Left lobe of liver (tissue), 2 donors: Measurements from ENCODE around the gene COG1. TPM values are rescaled to one million over a fixed set of nuclear protein-coding genes. Genes with fewer than 3 reads are reported as not detected.
A peak's percentile ranks its signal among the peaks of the same experiment; 100 is the strongest.
"Not testable (repeated sequence)": the region's sequence is repeated elsewhere in the genome, so short reads cannot be mapped to it uniquely, and the experiment has no call there.

Experiments
- ATAC-seq: fragments of 200-7000 bp; cut with Tn5 transposase; one replicate; pipeline ENCODE4 v1.9.1; 2020; ENCODE audit warnings: mild to moderate bottlenecking, moderate library complexity
- DNase-seq: peaks from one replicate; pipeline ENCODE4 v3.0.0-alpha.2; 2020; ENCODE audit warnings: low spot score
- total RNA-seq: library from RNA; stranded (reverse); gene quantifications from one replicate; pipeline ENCODE4 v1.2.1, GENCODE V29; 2021
- donor health status: DM: no; HTN: no; CAD: no; lungs with moderate emphysema.
- donor health status: DM: no; HTN: yes; CAD: no.

COG1 gene, protein sequence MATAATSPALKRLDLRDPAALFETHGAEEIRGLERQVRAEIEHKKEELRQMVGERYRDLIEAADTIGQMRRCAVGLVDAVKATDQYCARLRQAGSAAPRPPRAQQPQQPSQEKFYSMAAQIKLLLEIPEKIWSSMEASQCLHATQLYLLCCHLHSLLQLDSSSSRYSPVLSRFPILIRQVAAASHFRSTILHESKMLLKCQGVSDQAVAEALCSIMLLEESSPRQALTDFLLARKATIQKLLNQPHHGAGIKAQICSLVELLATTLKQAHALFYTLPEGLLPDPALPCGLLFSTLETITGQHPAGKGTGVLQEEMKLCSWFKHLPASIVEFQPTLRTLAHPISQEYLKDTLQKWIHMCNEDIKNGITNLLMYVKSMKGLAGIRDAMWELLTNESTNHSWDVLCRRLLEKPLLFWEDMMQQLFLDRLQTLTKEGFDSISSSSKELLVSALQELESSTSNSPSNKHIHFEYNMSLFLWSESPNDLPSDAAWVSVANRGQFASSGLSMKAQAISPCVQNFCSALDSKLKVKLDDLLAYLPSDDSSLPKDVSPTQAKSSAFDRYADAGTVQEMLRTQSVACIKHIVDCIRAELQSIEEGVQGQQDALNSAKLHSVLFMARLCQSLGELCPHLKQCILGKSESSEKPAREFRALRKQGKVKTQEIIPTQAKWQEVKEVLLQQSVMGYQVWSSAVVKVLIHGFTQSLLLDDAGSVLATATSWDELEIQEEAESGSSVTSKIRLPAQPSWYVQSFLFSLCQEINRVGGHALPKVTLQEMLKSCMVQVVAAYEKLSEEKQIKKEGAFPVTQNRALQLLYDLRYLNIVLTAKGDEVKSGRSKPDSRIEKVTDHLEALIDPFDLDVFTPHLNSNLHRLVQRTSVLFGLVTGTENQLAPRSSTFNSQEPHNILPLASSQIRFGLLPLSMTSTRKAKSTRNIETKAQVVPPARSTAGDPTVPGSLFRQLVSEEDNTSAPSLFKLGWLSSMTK
- total RNA-seq: 20.1 TPM

DNA sequence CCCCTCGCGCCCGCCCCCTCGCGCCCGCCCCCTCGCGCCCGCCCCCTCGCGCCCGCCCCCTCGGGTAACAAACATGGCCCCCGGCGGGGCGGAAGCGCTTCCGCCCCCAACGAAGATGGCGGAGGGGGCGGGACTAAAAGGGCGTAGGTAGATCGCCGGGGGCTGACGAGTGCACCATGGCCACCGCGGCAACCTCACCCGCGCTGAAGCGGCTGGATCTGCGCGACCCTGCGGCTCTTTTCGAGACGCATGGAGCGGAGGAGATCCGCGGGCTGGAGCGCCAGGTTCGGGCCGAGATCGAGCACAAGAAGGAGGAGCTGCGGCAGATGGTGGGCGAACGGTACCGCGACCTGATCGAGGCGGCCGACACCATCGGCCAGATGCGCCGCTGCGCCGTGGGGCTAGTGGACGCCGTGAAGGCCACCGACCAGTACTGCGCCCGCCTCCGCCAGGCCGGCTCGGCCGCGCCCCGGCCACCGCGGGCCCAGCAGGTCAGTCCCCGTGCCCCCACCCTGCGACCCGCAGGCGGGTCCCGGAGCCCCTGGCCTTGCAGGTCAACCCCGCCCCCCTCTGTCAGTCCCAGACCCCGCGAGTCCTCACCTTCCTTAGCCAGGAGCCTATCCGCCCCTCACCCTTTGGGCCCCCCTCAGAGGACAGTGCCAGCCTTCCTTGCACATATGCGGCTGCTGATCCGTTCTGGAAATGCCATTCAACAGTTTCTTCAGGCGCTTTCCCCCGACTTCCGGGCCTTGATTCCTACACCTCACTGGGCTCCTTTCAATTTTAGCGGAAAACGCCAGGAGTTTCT is at the start of gene COG1:
Gene COG1 (plus strand): TSS at position 162 of the 808 bp plus-strand sequence. CDS start 15 bp downstream, at position 177.
- DNase-seq (peak; percentile 83), ATAC-seq (peak; percentile 85)

DNA sequence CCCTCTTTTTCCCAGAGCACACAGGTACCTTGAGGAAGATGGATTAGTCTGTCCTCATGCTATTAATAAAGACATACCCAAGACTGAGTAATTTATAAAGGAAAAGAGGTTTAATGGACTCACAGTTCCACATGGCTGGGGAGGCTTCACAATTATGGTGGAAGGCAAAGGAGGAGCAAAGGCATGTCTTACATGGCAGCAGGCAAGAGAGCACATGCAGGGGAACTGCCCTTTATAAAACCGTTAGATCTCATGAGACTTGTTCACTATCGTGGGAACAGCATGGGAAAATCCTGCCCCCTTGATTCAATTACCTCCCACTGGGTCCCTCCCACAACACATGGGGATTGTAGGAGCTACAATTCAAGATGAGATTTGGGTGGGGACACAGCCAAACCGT is 48.6 kb upstream of the COG1 start:
- not testable (repeated sequence) for ATAC-seq, DNase-seq

DNA sequence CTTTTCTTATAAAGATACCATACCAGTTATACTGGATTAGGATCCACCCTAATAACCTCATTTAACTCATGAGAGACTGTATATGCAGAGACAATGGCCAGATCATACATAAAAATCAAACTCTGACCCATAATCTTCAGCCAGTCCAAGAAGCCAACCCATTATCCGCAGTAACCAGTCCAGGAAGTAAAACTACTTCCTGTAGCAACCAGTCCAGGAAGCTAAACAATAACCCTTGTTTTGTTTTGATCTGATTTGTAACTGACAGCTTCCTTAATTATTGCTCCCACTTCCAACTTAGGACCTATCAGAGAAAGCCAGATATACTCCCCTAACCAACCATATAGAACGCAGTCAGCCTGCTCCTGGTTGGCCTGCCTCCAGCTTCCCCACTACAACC is 47.2 kb upstream of the COG1 start:
- no peak for DNase-seq
- ATAC-seq: no peak

DNA sequence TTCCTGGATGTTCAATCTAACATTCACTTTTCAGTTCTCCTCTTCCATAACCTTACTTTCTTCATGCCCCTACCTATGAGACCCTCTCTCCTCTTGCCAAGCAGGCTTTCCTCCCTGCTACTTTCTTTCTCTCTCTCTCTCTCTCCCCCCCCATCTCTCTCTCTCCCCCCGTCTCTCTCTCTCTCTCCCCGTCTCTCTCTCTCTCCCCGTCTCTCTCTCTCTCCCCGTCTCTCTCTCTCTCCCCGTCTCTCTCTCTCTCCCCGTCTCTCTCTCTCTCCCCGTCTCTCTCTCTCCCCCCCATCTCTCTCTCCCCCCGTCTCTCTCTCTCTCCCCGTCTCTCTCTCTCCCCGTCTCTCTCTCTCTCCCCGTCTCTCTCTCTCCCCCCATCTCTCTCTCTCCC is 45.1 kb upstream of the COG1 start:
- not testable (repeated sequence) for DNase-seq, ATAC-seq

DNA sequence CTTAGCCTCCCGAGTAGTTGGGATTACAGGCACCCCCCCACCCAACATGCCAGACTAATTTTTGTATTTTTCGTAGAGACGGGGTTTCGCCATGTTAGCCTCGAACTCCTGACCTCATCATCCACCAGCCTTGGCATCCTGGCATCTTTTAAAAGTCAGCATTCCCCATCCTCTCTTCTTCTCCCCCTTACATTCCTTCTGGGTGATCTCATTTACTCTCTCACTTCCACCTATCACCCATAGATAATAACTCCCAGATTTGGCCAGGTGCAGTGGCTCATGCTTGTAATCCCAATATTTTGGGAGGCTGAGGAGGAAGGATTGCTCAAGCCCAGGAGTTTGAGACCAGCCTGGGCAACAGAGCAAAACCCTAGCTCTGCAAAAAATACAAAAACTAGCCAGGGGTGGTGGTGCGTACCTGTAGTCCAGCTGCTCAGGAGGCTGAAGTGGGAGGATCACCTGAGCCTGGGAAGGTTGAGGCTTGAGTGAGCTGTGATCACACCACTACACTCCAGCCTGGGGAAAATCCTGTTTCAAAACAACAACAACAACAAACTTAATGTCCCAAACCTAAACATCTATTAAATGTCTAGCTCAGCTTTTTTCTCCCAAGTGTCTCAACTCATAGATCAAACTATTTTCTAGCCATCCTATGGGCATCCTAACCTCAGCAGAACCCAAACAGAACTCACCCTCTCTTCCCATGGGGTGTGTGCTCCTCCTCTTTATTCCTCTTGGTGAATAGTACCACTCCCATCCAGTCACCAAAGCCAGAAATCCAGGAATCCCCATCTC is 44.1 kb upstream of the COG1 start:
- ATAC-seq: no peak
- no peak for DNase-seq

DNA sequence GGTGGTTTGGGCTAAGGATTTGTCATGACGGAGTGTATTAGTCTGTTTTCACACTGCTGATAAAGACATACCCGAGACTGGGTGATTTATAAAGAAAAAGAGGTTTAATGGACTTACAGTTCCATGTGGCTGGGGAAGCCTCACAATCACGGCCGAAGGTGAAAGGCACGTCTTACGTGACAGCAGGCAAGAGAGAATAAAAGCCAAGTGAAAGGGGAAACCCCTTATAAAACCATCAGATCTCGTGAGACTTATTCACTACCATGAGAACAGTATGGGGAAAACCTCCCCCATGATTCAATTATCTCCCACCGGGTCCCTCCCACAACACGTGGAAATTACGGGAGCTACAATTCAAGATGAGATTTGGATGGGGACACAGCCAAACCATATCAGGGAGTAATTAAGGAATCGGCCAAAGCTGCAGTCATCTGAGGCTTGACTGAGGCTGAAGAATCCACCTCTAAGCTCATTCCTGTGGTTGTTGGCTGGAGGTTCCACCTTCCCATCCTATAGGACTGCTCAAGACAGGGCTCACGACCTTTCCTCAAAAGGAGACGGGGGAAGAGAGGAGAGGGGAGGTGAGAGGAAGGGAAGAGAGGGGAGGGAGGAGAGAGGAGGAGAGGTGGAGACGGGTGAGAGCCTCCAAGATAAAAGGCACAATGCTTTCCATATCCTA is 42.1 kb upstream of the COG1 start:
- not testable (repeated sequence) for ATAC-seq, DNase-seq

DNA sequence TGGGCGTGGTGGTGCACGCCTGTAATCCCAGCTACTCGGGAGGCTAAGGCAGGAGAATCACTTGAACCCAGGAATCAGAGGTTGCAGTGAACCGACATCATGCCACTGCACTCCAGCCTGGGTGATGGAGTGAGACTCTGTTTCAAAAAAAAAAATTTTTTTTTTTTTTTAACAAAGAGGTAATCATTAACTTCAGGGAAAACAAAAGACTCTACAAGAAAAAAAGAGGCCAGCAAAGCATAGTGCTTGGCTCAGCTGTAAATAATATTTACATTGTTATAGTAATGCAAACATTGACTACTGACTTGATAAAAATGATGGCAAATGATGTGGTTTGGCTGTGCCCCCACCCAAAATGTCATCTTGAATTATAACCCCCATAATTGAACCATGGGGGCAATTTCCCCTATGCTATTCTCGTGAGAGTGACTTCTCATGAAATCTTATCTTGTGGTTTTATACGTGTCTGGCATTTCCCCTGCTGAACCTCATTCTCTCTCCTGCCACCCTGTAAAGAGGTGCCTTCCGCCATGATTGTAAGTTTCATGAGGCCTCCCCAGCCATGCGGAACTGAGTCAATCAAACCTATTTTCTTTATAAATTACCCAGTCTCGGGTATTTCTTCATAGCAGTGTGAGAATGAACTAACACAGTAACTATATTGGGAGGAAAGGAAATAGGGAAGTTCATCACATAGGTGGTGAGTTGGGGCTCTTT is 40.8 kb upstream of the COG1 start:
- DNase-seq: no peak
- ATAC-seq: peak; percentile 48

DNA sequence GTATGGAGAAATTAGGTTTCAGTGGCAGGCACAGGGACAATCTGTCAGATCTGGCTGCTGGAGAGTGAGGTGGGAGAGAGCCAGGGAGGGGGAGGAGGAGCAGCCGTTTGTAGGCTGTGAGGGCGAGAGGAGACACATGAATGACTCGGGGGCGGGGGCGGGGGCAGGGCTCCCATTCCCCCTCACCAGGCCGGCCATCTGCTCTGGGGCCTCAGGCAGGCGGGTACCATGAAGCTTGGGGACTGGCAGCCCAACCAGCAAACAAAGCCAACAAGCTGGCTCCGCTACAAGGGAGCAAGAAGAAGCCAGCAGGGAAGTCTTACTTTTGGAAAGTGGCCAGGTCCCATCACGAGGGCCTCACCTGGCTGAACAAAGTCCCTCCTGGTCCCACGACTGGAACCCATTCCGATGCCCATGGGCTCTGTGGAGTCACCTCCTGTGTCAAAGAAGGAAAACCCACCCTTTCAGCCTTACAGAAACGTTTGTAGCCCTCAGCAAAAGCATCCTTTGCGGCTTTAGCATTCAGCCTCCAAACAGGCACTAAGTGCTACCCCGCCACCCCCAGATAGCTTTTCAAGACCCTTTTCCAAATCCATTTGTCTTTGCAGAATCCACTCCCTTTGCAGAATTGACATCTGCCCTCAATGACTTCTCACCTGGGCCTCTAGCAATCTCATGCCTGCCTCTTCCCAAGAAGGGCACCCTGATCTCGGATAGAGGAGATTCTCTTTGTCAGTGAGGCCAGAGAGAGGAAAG is 37.3 kb upstream of the COG1 start:
- ATAC-seq (no peak), DNase-seq (no peak)

DNA sequence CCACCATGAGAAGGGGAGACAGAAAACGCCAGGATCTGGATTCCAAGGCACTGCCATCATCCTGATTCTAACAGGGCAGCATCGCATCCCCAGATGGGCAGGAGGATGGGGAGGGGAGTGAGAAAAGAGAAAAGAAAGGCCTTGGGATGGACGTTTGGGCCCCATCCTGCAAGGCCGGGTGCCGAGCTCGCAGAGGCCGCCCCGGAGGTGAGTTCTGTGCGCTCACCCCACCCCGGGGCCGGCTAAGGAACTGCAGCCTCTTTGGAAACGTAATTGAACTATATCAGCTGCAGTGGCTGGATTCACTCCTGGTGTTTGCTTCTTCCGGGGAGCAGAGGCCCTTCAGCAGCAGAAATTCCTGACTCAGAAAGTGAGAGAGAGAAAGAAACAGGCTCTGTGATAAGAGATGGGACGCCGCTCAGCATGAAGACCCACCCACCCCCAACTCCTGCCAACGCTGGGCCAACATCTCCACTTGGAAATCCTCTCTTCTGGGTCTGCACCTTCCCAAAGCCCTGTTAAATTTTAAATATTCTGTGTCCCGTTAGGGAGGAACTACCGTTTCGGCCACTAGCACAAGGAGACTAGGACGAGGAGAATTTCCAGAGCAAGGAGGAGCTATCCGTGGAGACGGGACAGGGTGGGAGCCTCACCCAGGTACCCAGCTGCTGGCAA is 36.6 kb upstream of the COG1 start:
- ATAC-seq (peak; percentile 97), DNase-seq (peak; percentile 72)

DNA sequence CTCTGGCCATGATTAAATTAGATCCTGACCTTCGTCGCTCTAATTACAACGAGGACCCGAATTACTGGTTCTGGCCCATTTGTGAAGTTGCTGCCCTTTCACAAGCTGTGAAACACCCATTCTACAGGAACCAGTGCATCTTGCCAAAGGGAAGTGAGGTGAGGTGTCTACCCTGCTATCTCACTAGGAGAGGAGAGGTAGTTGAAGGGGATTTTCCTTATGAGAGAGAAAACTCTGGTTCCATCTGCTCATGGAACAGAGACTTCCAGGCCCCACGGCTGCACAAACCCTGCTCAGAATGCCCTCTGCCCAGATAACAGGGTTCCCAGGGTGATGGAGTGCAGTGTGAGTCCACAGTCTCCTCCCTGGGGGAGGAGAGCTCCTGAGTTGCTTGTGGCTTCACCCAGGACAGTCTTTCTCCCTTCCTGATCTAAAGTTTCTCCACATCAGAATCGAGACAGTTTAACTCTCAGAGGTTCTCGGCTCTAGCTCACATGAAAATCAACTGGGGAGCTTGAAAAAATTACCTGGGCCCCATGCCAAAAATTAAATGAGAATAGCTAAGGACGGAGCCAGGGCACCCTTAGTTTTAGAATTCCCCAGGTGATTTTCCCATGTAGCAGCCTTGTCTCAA is 35.9 kb upstream of the COG1 start:
- peak; percentile 51 for ATAC-seq
- no peak for DNase-seq

DNA sequence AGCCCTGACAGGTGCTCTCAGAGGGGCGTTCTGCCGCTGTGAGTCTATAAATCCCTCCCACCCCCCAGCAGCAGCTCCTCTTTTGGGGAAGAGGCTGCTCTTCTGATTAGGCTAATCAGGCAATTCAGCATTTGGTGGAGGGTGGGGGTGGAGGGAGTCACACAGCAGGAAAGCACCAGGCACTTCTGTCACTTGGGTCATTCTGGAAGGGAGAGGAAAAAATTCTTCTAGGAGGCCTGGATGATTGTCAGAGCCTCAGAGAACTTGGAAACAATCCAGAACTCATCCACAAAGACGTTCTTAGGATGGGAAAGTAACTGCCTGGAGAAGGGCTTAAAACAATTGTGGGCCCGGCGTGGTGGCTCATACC is 35.3 kb upstream of the COG1 start:
- no peak for ATAC-seq
- DNase-seq: no peak

DNA sequence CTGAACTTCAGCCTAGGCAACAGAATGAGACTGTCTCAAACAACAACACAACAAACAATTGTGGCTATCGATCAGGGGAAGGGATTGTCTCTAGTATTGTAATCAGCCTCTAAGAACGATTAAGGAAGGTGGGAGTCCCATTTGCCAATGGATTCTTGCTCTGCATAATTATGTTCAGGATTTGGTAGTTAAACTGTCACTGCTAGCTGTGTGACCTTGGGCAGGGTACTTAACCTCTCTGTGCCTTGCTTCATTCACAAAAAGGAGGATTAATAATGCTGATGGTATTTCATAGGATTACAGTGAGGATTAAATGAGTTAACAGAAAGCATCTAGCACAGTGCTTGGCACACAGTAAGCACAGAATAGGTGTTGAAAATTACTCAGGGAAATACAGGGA is 34.7 kb upstream of the COG1 start:
- DNase-seq (no peak), ATAC-seq (no peak)

DNA sequence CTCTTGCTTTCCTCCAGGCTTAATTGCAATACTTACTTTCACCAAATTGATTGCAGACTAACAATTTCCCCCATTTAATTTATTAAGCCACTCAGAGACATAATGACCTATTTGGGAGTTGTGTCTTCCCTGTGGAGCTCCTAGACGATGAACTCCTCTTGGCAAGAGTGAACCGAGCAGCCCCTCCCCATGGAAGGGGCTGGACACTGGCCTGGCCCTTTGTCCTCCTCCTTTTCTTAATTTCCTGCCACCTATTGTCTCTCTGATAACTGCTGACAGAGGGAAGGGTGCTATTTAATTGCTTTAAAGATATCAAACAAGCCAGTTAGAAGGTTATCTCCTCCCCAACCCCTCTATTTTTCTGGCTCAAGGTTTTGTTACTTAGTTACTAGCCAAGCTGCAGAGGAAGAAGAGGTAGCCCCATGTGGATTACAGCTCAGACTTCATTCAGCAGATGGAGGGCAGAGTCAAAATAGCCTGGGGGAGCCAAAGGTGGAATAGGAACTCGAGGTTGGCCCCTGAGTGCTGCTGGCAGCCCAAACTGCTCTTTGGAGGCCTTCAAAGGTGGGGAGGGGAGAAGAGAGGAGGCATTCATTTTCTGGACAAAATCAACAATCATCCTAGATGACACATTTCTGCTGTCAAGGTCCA is 31.8 kb upstream of the COG1 start:
- no peak for ATAC-seq
- no peak for DNase-seq

DNA sequence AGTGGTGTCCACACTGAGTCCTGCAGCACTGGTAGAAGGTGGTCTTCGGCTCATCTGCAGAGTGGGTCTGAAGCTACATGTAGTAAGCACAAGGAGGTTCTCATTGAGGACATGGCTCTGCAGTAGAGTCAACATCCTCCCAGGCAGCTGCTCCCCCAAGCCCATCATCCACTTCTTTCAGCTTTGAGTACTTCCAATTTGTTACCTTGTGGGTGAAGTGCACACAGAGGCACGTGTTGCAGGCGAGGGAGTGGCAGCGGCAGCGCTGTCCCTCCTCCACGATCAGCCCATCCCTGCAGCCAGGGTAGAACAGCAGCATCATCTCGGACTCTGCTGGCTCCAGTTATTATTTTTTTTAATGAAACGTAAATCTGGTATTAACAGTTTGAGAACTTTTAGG is 29.8 kb upstream of the COG1 start:
- ATAC-seq: no peak
- no peak for DNase-seq

DNA sequence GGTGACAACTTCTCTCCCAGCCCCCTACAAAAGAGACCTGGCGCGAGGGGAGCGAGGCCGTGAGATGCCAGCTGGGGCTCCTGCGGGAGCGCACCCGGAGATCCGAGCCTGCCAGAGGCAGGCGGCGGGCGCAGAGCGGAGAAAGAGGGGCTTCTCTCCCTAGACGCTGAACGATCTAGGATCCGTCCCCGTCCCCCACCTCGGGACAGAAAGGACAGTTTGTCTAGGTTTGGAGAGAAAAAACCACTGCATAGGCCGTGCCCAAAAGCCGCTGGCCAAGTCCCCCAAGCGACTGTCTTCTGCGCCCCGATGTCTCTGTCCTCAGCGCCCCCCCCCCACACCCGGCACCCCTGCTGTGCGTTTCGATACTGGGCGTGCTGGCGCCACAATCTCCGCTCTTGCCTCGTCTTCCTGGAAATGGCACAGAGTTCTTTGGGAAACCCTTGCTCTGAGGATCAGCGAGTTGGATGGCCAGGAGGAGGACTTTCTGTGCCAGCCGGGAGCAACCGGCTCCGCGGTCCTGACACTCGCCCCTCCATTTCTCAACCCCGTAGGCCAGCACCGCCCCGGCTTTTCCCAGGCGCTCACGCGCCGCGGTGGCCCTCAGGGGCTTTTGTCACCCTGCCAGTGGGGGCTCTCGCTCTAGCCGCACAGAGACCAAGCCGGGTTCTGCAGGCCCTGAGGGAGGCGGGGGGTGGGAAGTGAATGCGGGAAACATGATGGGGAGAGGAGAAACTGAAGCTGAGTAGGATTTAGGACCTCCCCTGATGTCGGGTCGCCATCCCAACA is 27.0 kb upstream of the COG1 start:
- peak; percentile 11 for ATAC-seq
- no peak for DNase-seq
